ENCODE data around the gene FBXW11. TPM values are rescaled to one million over a fixed set of nuclear protein-coding genes. Genes with fewer than 3 reads are reported as not detected.
"Not testable (repeated sequence)": the region's sequence is repeated elsewhere in the genome, so short reads cannot be mapped to it uniquely, and the experiment has no call there.

The FBXW11 gene
- total RNA-seq, 2 experiments from 2014 or later: 60.5 to 61.2 TPM

GRCh38 chr5:171939951-171940350 is 66.5 kb downstream of the FBXW11 start:
- ChIA-PET POLR2A (no interaction called here), CTCF (no interaction called here)

GRCh38 chr5:171938358-171938757 is 68.1 kb downstream of the FBXW11 start:
- CTCF ChIA-PET: no interaction called here
- POLR2A ChIA-PET: no interaction called here

- CTCF ChIA-PET: no interaction called here
- POLR2A ChIA-PET: no interaction called here
Measured at GRCh38 chr5:171937351-171937750, 69.1 kb downstream of the FBXW11 start.

GRCh38 chr5:171934586-171934985 is 71.9 kb downstream of the FBXW11 start:
- CTCF ChIA-PET: interaction anchor here (0.6 kb wide), 1 partner anchor 103 kb away, joined by 3 read pairs; no protein-coding TSS in a partner anchor
- POLR2A ChIA-PET: no interaction called here

- ChIA-PET POLR2A (no interaction called here), CTCF (no interaction called here)
Measured at GRCh38 chr5:171931163-171931562, 75.3 kb downstream of the FBXW11 start.

GRCh38 chr5:171927345-171927941 is 79.0 kb downstream of the FBXW11 start:
- POLR2A ChIA-PET: no interaction called here

GRCh38 chr5:171926311-171926710 is 80.1 kb downstream of the FBXW11 start:
- ChIA-PET CTCF (no interaction called here), POLR2A (no interaction called here)

More at GRCh38 chr5:171927345-171927941, 79.0 kb downstream of the FBXW11 start:
- CTCF ChIA-PET: no interaction called here

- POLR2A ChIA-PET: no interaction called here
- CTCF ChIA-PET: no interaction called here
Measured at GRCh38 chr5:171924493-171925122, 81.8 kb downstream of the FBXW11 start.

- ChIA-PET POLR2A (interaction anchor here (0.6 kb wide), 1 partner anchor 26 kb away, joined by 4 read pairs; no protein-coding TSS in a partner anchor), CTCF (interaction anchor here (1.6 kb wide), 1 partner anchor 120 kb away, joined by 3 read pairs; no protein-coding TSS in a partner anchor)
Measured at GRCh38 chr5:171920765-171921391, 85.6 kb downstream of the FBXW11 start.

GRCh38 chr5:171915700-171916099 is 90.7 kb downstream of the FBXW11 start:
- POLR2A ChIA-PET: not testable (repeated sequence)
- CTCF ChIA-PET: interaction anchor here (0.6 kb wide), 1 partner anchor 331 kb away, joined by 3 read pairs; no protein-coding TSS in a partner anchor

GRCh38 chr5:171914726-171915338 is 91.6 kb downstream of the FBXW11 start:
- CTCF ChIA-PET: no interaction called here
- POLR2A ChIA-PET: no interaction called here

- POLR2A ChIA-PET: no interaction called here
- CTCF ChIA-PET: interaction anchor here (0.5 to 1.4 kb wide), 3 partner anchors 88 to 383 kb away, joined by 3 to 4 read pairs (median 3); no protein-coding TSS in a partner anchor
Measured at GRCh38 chr5:171913987-171914273, 92.5 kb downstream of the FBXW11 start.

GRCh38 chr5:171911152-171911551 is 95.3 kb downstream of the FBXW11 start:
- ChIA-PET POLR2A (no interaction called here), CTCF (interaction anchor here (0.9 to 2.7 kb wide), 6 partner anchors 8 to 277 kb away, joined by 3 to 13 read pairs (median 10); partner anchors contain the start of genes FBXW11 and STK10)

- ChIA-PET POLR2A (no interaction called here), CTCF (interaction anchor here (0.6 to 1.5 kb wide), 3 partner anchors 131 to 490 kb away, joined by 3 to 6 read pairs (median 3); partner anchors contain the start of gene FGF18)
Measured at GRCh38 chr5:171908638-171909037, 97.8 kb downstream of the FBXW11 start.

- ChIA-PET POLR2A (no interaction called here), CTCF (interaction anchor here (1.1 to 1.6 kb wide), 4 partner anchors 36 to 489 kb away, joined by 3 to 6 read pairs (median 4); partner anchors contain the start of gene FGF18)
Measured at GRCh38 chr5:171907725-171908343, 98.6 kb downstream of the FBXW11 start.

- CTCF ChIA-PET: interaction anchor here (0.7 to 1.6 kb wide), 6 partner anchors 12 to 488 kb away, joined by 3 to 4 read pairs (median 3); partner anchors contain the start of gene FGF18
- POLR2A ChIA-PET: no interaction called here
Measured at GRCh38 chr5:171906703-171907590, 99.5 kb downstream of the FBXW11 start.

- ChIA-PET CTCF (interaction anchor here (0.5 to 1.6 kb wide), 5 partner anchors 13 to 377 kb away, joined by 3 to 5 read pairs (median 3); no protein-coding TSS in a partner anchor), POLR2A (no interaction called here)
Measured at GRCh38 chr5:171906066-171906570, 100.3 kb downstream of the FBXW11 start.

GRCh38 chr5:171904886-171905285 is 101.6 kb downstream of the FBXW11 start:
- CTCF ChIA-PET: no interaction called here
- POLR2A ChIA-PET: no interaction called here

- ChIA-PET CTCF (interaction anchor here (1.1 kb wide), 1 partner anchor 151 kb away, joined by 3 read pairs; no protein-coding TSS in a partner anchor), POLR2A (no interaction called here)
Measured at GRCh38 chr5:171901764-171902163, 104.7 kb downstream of the FBXW11 start.

Measured in activated CD8-positive, alpha-beta memory T cell treated with anti-CD3 and anti-CD28 coated beads for 36 hours (primary cell).